Daoy (cell line): ENCODE results near the gene NOP56. TPM values are rescaled to one million over a fixed set of nuclear protein-coding genes. Genes with fewer than 3 reads are reported as not detected.
"Not testable (repeated sequence)": the region's sequence is repeated elsewhere in the genome, so short reads cannot be mapped to it uniquely, and the experiment has no call there.

Source experiments
- DNase-seq: peaks from one replicate; pipeline ENCODE4 v3.0.0-alpha.2; 2015; ENCODE audit warnings: low read depth
- total RNA-seq: library from RNA; depleted of rRNA; stranded (reverse); fragments of >200 nt; shearing (Covaris generic); gene quantifications from 2 replicates; pipeline ENCODE4 v1.2.3, GENCODE V29; 2014

The NOP56 gene
- total RNA-seq, 1 experiment from 2014 or later: 340 TPM

GRCh38 chr20:2682040-2682439 lies 29.6 kb downstream of the NOP56 start:
- DNase-seq: not testable (repeated sequence)

- DNase-seq: not testable (repeated sequence)
Observed at GRCh38 chr20:2684817-2685216, 32.4 kb downstream of the NOP56 start.

GRCh38 chr20:2687514-2687913 lies 35.1 kb downstream of the NOP56 start:
- DNase-seq: no peak

- peak; percentile 82 for DNase-seq
Observed at GRCh38 chr20:2688041-2688591, 35.7 kb downstream of the NOP56 start.

DNA sequence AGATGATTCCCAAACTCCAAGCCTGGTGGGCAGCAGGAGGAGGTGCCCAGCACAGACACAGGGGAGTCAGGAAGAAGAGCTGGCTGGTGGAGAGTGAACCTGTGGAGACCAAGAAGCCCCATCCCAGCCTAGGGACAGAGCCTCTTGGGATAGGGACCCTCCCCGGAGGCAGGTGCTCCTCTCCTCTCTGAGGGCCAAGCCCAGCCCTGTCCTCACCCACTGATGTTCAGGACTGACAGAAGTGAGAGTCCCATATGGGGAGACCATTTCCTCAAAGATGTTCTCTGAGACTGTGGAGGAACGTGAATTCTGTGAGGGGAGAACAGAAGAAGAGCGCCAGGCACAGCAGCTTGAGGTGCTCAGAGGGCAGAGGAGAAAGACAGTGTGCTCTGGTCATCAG lies 37.8 kb downstream of the NOP56 start:
- DNase-seq: no peak

DNA sequence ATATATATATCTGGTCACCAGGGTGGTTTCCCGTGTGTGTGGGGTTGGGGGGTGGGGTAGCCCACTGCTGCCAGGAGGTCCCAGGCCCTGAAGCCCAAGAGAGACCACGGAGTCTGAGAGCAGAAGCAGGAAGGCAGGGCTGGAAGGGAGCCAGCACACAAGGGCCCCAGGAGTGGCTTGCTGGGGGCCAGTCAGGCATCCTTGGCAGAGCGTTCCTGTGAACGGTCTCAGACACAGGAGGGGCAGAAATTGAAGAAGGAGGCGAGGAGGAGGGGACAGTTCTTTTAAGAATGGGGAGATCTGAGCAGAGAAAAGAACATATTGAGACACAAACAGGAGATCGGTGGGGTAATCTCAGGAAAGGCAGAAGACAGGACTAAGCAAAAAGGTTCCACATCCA lies 38.3 kb downstream of the NOP56 start:
- no peak for DNase-seq

DNA sequence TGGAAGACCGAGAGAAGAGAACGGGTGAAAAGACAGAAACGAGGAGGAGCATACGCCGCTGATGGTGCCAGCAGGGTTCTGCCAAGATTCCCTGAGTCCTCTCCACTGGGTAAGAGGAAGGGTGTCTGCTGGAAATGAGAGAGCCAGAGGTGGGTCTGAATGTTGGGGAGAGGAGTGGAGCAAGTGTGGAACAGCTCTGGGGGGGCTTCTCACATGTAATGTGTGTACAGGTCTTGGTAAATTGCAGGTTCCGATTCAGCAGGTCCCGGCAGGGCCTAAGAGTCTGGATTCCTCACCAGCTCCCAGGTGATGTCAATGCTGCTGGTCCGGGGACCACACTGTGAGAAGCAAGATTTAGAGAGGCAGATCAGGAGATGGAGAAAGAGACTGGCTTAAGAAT lies 38.7 kb downstream of the NOP56 start:
- DNase-seq: no peak

GRCh38 chr20:2691663-2692035 lies 39.2 kb downstream of the NOP56 start:
- DNase-seq: no peak

GRCh38 chr20:2692036-2692885 lies 39.8 kb downstream of the NOP56 start, which contains the start of gene EBF4:
EBF4 (plus strand) TSS chr20:2692780; CDS start chr20:2693646, 866 bp downstream.
- DNase-seq: peak; percentile 55

- DNase-seq: no peak
Observed at GRCh38 chr20:2692886-2693285, 40.5 kb downstream of the NOP56 start.

DNA sequence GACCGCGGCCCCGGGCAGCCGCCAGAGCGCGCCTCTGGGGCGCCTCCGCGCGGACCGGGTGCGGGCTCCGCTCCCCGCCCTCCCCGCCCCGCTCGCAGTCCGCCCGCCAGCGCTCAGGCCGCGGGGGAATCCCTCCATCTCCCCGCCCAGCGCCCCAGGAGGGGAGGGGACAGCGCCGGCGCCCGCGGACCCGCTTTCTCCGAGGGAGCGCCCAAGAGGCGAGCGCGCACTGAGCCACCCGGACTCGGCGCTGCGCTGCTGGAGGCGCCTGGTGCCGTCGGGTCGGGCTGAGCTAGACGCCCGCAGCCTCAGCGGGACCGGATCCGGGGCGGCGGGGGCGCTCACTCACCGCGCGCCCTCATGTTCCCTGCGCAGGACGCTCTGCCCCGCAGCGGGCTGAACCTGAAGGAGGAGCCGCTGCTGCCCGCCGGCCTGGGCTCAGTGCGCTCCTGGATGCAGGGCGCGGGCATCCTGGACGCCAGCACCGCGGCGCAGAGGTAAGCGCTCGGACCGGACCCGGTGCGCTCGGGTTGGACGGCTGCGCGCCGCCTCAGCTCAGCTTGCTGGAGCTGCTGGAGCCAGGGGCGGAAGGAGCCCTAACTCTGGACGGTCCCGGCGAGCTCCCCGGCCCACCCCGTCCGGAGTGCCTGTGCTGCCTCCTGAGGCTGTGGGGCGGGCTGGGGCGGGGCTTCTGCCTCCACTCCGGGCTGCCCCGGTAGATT lies 41.0 kb downstream of the NOP56 start:
- DNase-seq: peak; percentile 34

DNA sequence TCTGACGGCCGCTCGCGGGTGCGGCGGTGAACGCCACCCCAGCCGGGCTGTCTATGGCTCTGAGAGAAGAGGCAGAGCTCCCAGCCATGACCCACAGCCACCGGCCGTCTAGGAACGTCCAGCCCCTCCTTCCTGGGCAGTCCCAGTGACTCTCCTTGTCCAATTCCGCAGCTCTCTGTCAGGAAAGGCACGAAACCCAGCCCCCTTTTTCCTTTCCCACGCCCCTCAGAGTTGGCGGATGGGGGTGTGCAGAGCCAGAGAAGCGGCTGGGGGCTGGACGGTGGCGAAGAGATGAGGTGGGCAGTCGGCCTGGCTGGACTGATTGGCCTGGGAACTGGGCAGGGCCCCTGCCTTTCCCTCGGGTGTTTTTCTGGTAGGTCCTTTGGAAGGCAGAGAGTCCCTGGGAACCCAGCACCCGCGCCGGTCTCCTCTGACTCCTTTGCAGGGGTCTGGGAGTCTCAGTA lies 41.6 kb downstream of the NOP56 start:
- no peak for DNase-seq

- DNase-seq: no peak
Observed at GRCh38 chr20:2694519-2694918, 42.1 kb downstream of the NOP56 start.

DNA sequence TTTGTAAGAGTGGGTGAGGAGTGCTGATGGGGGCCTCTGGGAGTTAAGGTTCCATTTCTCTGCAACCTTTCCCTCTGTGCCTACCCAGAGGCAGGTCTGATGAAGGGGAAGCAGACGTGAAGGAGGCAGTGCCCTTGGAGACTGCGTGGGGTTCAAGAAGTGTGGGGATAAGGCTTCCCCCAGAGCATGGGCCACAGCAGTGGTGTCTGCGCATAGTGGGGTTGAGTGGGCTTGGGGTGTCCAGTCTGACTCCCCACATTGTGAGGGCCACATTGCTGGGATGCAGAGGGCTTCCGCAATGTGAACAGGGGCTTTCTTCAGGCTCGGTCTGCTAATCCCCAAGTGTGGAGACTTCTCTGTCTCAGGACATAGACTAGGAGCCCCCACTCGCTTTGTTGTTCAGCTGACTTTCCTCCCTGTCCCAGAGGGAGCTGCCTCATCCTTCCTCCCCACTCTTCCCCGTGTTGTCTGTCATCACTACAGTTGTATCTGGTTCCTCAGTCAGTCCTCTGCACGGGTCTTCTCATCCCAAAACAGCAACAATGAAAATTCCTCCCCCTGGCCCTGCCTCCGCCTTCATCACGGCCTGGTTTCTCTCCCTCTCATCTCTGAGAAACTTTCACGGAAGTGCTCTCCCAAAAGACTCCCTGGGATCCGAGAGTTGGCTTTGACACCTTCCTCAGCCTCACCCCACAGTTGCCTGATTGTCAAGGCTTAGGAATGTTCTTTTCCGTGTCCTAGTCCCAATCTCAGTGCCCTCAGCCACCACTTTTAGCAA lies 43.0 kb downstream of the NOP56 start:
- DNase-seq: no peak

DNA sequence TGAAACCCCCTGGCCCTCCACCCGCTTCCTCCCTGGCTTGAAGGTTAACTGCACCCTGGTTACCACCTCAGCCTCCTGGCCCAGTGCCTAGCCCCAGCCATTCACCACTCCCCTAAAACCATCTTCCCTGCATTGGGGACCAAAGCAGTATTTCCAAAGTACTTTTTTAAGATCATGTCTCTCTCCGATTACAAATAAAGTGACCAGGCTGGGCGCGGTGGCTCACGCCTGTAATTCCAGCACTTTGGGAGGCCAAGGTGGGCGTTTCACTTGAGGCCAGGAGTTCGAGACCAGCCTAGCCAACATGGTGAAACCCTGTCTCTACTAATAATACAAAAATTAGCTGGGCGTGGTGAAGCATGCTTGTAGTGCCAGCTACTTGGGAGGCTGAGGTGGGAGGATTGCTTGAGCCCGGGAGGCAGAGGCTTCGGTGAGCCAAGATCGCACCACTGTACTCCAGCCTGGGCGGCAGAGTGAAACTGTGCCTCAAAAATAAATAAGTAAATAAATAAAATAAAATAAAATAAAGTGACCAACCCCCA lies 43.6 kb downstream of the NOP56 start:
- DNase-seq: not testable (repeated sequence)

GRCh38 chr20:2696646-2697045 lies 44.2 kb downstream of the NOP56 start:
- no peak for DNase-seq

- DNase-seq: no peak
Observed at GRCh38 chr20:2697768-2698167, 45.3 kb downstream of the NOP56 start.

- DNase-seq: no peak
Observed at GRCh38 chr20:2698186-2698817, 45.9 kb downstream of the NOP56 start.

GRCh38 chr20:2698912-2699311 lies 46.5 kb downstream of the NOP56 start:
- DNase-seq: no peak

DNA sequence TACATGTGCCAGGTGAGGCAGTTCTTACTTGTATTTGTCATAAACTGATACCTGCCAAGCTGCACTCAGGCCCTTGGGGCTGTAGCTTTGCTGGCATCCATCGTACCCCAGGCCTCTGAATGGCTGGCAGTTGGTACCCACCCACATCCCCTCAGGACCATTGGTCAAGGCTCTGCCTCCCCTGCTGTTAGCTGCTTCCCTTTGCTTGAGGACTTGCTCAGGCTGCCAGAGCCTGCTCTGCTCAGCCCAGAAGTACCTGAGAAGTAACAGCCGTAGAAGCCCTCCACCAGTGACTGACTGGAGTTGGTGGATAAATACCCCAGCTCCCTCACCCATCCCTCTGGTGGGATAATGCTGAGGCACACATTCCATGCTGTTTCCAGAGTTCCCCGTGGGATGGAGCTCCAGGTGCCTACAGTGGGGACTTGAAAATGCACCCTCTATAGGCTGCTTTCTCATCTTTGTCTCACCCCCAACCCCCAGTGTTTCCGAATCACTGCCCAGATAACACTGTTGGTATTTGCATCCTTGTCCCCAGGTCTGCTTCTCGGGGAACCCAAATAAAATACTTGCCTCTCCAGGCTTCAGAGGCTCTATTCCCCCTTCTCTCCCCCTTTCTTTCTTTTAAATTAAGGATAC lies 47.5 kb downstream of the NOP56 start:
- DNase-seq: no peak
